ENCODE data around the gene HSPBAP1.
"Not testable (repeated sequence)": the region's sequence is repeated elsewhere in the genome, so short reads cannot be mapped to it uniquely, and the experiment has no call there.

The HSPBAP1 gene

GRCh38 chr3:122784436-122784835 lies 9.2 kb downstream of the HSPBAP1 start:
- no peak for DNase-seq

- DNase-seq = no peak
Measured at GRCh38 chr3:122782804-122783203, 10.8 kb downstream of the HSPBAP1 start.

- no peak for DNase-seq
Measured at GRCh38 chr3:122777563-122777962, 16.1 kb downstream of the HSPBAP1 start.

GRCh38 chr3:122776675-122777468 lies 16.8 kb downstream of the HSPBAP1 start:
- no peak for DNase-seq

GRCh38 chr3:122774564-122774963 lies 19.1 kb downstream of the HSPBAP1 start:
- no peak for DNase-seq

GRCh38 chr3:122773944-122774509 lies 19.6 kb downstream of the HSPBAP1 start:
- no peak for DNase-seq

- DNase-seq = no peak
Measured at GRCh38 chr3:122772827-122773226, 20.8 kb downstream of the HSPBAP1 start.

GRCh38 chr3:122770521-122771202 lies 23.0 kb downstream of the HSPBAP1 start:
- no peak for DNase-seq

- DNase-seq = no peak
Measured at GRCh38 chr3:122767540-122768372, 25.9 kb downstream of the HSPBAP1 start.

GRCh38 chr3:122766430-122766829 lies 27.2 kb downstream of the HSPBAP1 start:
- DNase-seq = no peak

GRCh38 chr3:122760453-122761271 lies 33.0 kb downstream of the HSPBAP1 start:
- DNase-seq = no peak

GRCh38 chr3:122758877-122759560 lies 34.6 kb downstream of the HSPBAP1 start:
- DNase-seq = no peak

- no peak for DNase-seq
Measured at GRCh38 chr3:122755491-122755890, 38.1 kb downstream of the HSPBAP1 start.

GRCh38 chr3:122754929-122755328 lies 38.7 kb downstream of the HSPBAP1 start:
- DNase-seq = no peak

- DNase-seq = no peak
Measured at GRCh38 chr3:122748347-122748746, 45.3 kb downstream of the HSPBAP1 start.

- DNase-seq = not testable (repeated sequence)
Measured at GRCh38 chr3:122747295-122747694, 46.3 kb downstream of the HSPBAP1 start.

GRCh38 chr3:122745369-122746021 lies 48.1 kb downstream of the HSPBAP1 start:
- no peak for DNase-seq

- no peak for DNase-seq
Measured at GRCh38 chr3:122743581-122744120, 50.0 kb downstream of the HSPBAP1 start.

- DNase-seq = no peak
Measured at GRCh38 chr3:122742234-122742633, 51.4 kb downstream of the HSPBAP1 start.

- no peak for DNase-seq
Measured at GRCh38 chr3:122739172-122739571, 54.5 kb downstream of the HSPBAP1 start.

Measured in KG1 (cell line).